GM12878 (cell line): ENCODE measurements around the gene SAMD1. TPM values are rescaled to one million over a fixed set of nuclear protein-coding genes. Genes with fewer than 3 reads are reported as not detected.

Source experiments
- ATAC-seq: fragments of 200-7000 bp; cut with Tn5 transposase; 3 replicates; pipeline ENCODE4 v1.9.1; 2020; ENCODE audit warnings: mild to moderate bottlenecking, moderate library complexity
- BruUV-seq: library from RNA; stranded (reverse); fragments of 400-500 nt; replicated peaks from 2 replicates; lab custom pipeline; 2021; lab: Mats Ljungman, UMichigan
- CTCF ChIA-PET: fragments of 300-600 bp; sonication (Branson Sonifier 250); formaldehyde crosslinking; extraction: SDS; loops from one replicate; lab custom pipeline; 2021; ENCODE audit warnings: inconsistent platforms; lab: Yijun Ruan, JAX
- POLR2A ChIA-PET: fragments of 350-600 bp; formaldehyde crosslinking; extraction: SDS; loops from one replicate; lab custom pipeline; 2021; ENCODE audit warnings: inconsistent platforms; lab: Charles Lee
- RAD21 ChIA-PET: fragments of 300-600 bp; sonication (Branson Sonifier 250); formaldehyde crosslinking; loops from one replicate; lab custom pipeline; 2023; ENCODE audit warnings: antibody characterized with exemption; ENCODE audit not compliant: unreplicated experiment; lab: Charles Lee
- SMC1A ChIA-PET: fragments of 300-600 bp; sonication (Branson Sonifier 250); formaldehyde crosslinking; loops from one replicate; lab custom pipeline; 2023; ENCODE audit not compliant: unreplicated experiment, uncharacterized antibody; lab: Charles Lee
- DNase-seq: peaks from one replicate; pipeline ENCODE4 v3.0.0-alpha.2; 2011; ENCODE audit warnings: low read depth, low spot score
- FAIRE-seq: peaks from 3 replicates; lab custom pipeline; 2011; peaks lifted over from hg19 to GRCh38; lab: Jason Lieb, UNC
- H2AFZ ChIP-seq: 2 replicates; pipeline ENCODE4 v1.6.0; 2011; ENCODE audit warnings: low read depth, low read length, control low read depth; ENCODE audit not compliant: control insufficient read depth
- H3K27ac ChIP-seq: 2 replicates; pipeline ENCODE4 v1.5.1; 2011; ENCODE audit warnings: control low read depth; ENCODE audit not compliant: control insufficient read depth, insufficient read depth
- H3K27me3 ChIP-seq, 2 experiments: replicated peaks in 1 of 2; 2 replicates each; pipeline versions ENCODE4 v1.6.0 to v1.6.1; 2011; ENCODE audit warnings: low read length in 1 of 2; ENCODE audit not compliant: control insufficient read depth in 2 of 2, insufficient read depth in 2 of 2
- H3K36me3 ChIP-seq, 2 experiments: 2 replicates each; pipeline ENCODE4 v1.5.1; 2011; ENCODE audit warnings: low read length in 1 of 2; ENCODE audit not compliant: control insufficient read depth in 2 of 2, insufficient read depth in 2 of 2
- H3K4me1 ChIP-seq: 2 replicates; pipeline ENCODE4 v1.6.1; 2011; ENCODE audit warnings: mild to moderate bottlenecking, low read length, moderate library complexity, mixed read lengths; ENCODE audit not compliant: control insufficient read depth, insufficient read depth
- H3K4me2 ChIP-seq: 2 replicates; pipeline ENCODE4 v1.6.0; 2011; ENCODE audit warnings: control low read depth; ENCODE audit not compliant: control insufficient read depth, insufficient read depth
- H3K4me3 ChIP-seq: fragments of 200-600 bp; sonication (generic); 2 replicates; pipeline ENCODE4 v1.5.1; 2016
- H3K79me2 ChIP-seq: 2 replicates; pipeline ENCODE4 v1.6.0; 2011; ENCODE audit warnings: low read length; ENCODE audit not compliant: control insufficient read depth, insufficient read depth
- H3K9ac ChIP-seq: 2 replicates; pipeline ENCODE4 v1.8.0; 2011; ENCODE audit warnings: low read length, control low read depth, mixed read lengths; ENCODE audit not compliant: control insufficient read depth, insufficient read depth
- H3K9me3 ChIP-seq: replicated peaks from 3 replicates; pipeline ENCODE4 v1.5.1; 2011; ENCODE audit warnings: mild to moderate bottlenecking, low read length; ENCODE audit not compliant: control insufficient read depth, insufficient read depth
- H4K20me1 ChIP-seq: 2 replicates; pipeline ENCODE4 v1.6.0; 2011; ENCODE audit not compliant: control insufficient read depth, insufficient read depth
- ATF2 ChIP-seq: IDR thresholded peaks from 2 replicates; pipeline ENCODE4 v1.6.1; 2012; ENCODE audit warnings: low read length, inconsistent platforms
- ATF7 ChIP-seq: fragments of 450-650 bp; IDR thresholded peaks from 2 replicates; pipeline ENCODE4 v1.6.1; 2016; ENCODE audit warnings: low read depth, mild to moderate bottlenecking
- BCLAF1 ChIP-seq: fragments of 450-650 bp; IDR thresholded peaks from 2 replicates; pipeline ENCODE4 v1.6.1; 2017; ENCODE audit warnings: antibody characterized with exemption, mild to moderate bottlenecking, moderate library complexity
- EZH2 ChIP-seq: IDR thresholded peaks from 2 replicates; pipeline ENCODE4 v1.6.1; 2012; ENCODE audit warnings: low read depth, mild to moderate bottlenecking, control low read depth, inconsistent platforms, low read length, borderline replicate concordance; ENCODE audit not compliant: control insufficient read depth
- IKZF2 ChIP-seq, 2 experiments: fragments of 450-650 bp; IDR thresholded peaks; 2 replicates each; pipeline ENCODE4 v1.6.1; 2017; ENCODE audit warnings: mild to moderate bottlenecking in 2 of 2, moderate library complexity in 2 of 2
- JUNB ChIP-seq: IDR thresholded peaks from 2 replicates; pipeline ENCODE4 v1.6.1; 2016; ENCODE audit warnings: antibody characterized with exemption, mild to moderate bottlenecking
- KDM1A ChIP-seq: fragments of 200-600 bp; sonication (generic); IDR thresholded peaks from 2 replicates; pipeline ENCODE4 v1.6.1; 2016; ENCODE audit warnings: borderline replicate concordance
- RUNX3 ChIP-seq: IDR thresholded peaks from 2 replicates; pipeline ENCODE4 v1.6.1; 2012; ENCODE audit warnings: low read length, inconsistent platforms
- SPI1 ChIP-seq: IDR thresholded peaks from 2 replicates; pipeline ENCODE4 v1.6.1; 2011; ENCODE audit warnings: low read depth, mild to moderate bottlenecking, low read length, moderate library complexity, borderline replicate concordance; ENCODE audit not compliant: insufficient read depth
- TCF7 ChIP-seq: IDR thresholded peaks from 2 replicates; pipeline ENCODE4 v1.6.1; 2014; ENCODE audit warnings: antibody characterized with exemption, borderline replicate concordance
- ZNF207 ChIP-seq: fragments of 450-650 bp; IDR thresholded peaks from 2 replicates; pipeline ENCODE4 v1.6.1; 2014; ENCODE audit warnings: antibody characterized with exemption, mild to moderate bottlenecking, borderline replicate concordance
- ZNF274 ChIP-seq: IDR thresholded peaks from one replicate; pipeline ENCODE4 v1.8.0; 2011; ENCODE audit not compliant: insufficient read length, insufficient read depth
- WGBS: methylation state at CpG from one replicate; pipeline ENCODE4 v1.1.6; 2016; ENCODE audit warnings: low lambda C conversion rate; ENCODE audit not compliant: insufficient replicate concordance, insufficient coverage; ENCODE audit errors: missing lambda C conversion rate; 5-methylcytosine and 5-hydroxymethylcytosine counted together
- in situ Hi-C: fragments of 300-500 bp; cut with MboI; formaldehyde crosslinking; loops from 9 replicates; pipeline ENCODE4 v1.14.3; 2018; ENCODE audit warnings: mixed read lengths
- intact Hi-C: fragments of 100-400 bp; cut with micrococcal nuclease; formaldehyde crosslinking; loops from one replicate; pipeline ENCODE4 v1.14.2; 2022; ENCODE audit not compliant: unreplicated experiment
- polyA plus RNA-seq, 11 experiments: library from polyadenylated mRNA; depleted of rRNA in 4 of 11; unstranded in 6 of 11; stranded (reverse) in 5 of 11; fragments of >200 nt; fragmentation: Nextera tagmentation in 4 of 11; fragmentation: Illumina TruSeq in 1 of 11; extraction: Ambion mirVana in 4 of 11; extraction: Trizol in 1 of 11; gene quantifications; 1 replicate in 1 of 11; 2 replicates in 10 of 11; pipeline versions ENCODE4 v1.2.1 to v1.2.3, GENCODE V29; 2011 to 2016; ENCODE audit warnings: inconsistent platforms in 2 of 11, missing spikeins in 2 of 11, low read depth in 1 of 11
- total RNA-seq, 4 experiments: library from RNA; depleted of rRNA in 3 of 4; stranded (reverse); fragments of >200 nt in 3 of 4; fragmentation: Illumina TruSeq in 1 of 4; extraction: Trizol in 1 of 4; gene quantifications; 2 replicates each; pipeline versions ENCODE4 v1.2.1 to v1.2.3, GENCODE V29; 2013 to 2021
- TF ChIP-seq, protein P1 (sequence below): fragments of 450-650 bp; conservative IDR thresholded peaks from 2 replicates; pipeline ENCODE4 v1.6.1; 2017; ENCODE audit warnings: mild to moderate bottlenecking, moderate library complexity
- TF ChIP-seq, protein P2 (sequence below): fragments of 450-650 bp; formaldehyde crosslinking; IDR thresholded peaks from 2 replicates; pipeline ENCODE4 v1.4.0; 2022; ENCODE audit warnings: mild to moderate bottlenecking, moderate library complexity
- TF ChIP-seq, protein P3 (sequence below): IDR thresholded peaks from 2 replicates; pipeline ENCODE4 v1.6.1; 2012; ENCODE audit warnings: low read depth, low read length, improper control_type of control experiment

The SAMD1 gene
- total and polyA plus RNA-seq, 10 of the 15 experiments (the other 5 are each of a cell fraction or from before 2014, with no cell fraction given), result 3.0 to 71.7 (median 19.3) TPM

DNA sequence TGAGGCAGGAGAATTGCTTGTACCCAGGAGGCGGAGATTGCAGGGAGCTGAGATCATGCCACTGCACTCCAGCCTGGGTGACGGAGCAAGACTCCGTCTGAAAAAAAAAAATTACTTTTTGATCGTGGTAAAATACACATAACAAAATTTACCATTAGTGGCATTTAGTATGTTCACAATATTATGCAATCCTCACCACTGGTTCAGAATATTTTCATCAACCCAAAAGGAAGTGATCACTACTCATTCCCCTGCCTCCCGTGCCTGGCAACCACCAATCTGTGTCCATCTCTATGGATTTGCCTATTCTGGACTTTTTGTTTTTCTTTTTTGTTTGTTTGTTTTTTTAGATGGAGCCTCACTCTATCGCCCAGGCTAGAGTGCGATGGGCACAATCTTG, 27.4 kb downstream of the SAMD1 start:
- Histone ChIP-seq H3K27me3 (peaks cover 0 to 4% of the 10 kb centered on the region in 2 experiments; a peak in 3 of 4 replicates), H3K79me2 (no peaks in the 10 kb centered on the region), H3K27ac (no peak overlapping the region), H3K9ac (no peak overlapping the region), H3K4me2 (no peak overlapping the region), H3K4me1 (no peaks in the 10 kb centered on the region), H4K20me1 (no peaks in the 10 kb centered on the region; the same call in 1 of the 2 replicates), H3K36me3 (no peaks in the 10 kb centered on the region), H3K9me3 (no peaks in the 10 kb centered on the region), H3K4me3 (no peak overlapping the region), H2AFZ (no peak overlapping the region)
- ChIA-PET SMC1A (no interaction called here), CTCF (interaction anchor here (1.3 kb wide), 1 partner anchor 9 kb away, joined by 3 read pairs; no protein-coding TSS in a partner anchor), RAD21 (no interaction called here), POLR2A (no interaction called here)
- in situ Hi-C loops, result loop anchor here (25.0 kb wide), 1 partner anchor 776 kb away; no protein-coding TSS in a partner anchor
- intact Hi-C loops, result no loop called here
- ATAC-seq, result no peak
- DNase-seq, result no peak
- BruUV-seq, result no TSS peak
- WGBS, result 44% methylated on average over 7 of the region's 7 CpGs
- FAIRE-seq, result no peak
- no peak for TF ChIP-seq ATF7
- TF ChIP-seq EZH2, result no peak
- TF ChIP-seq, protein P1, sequence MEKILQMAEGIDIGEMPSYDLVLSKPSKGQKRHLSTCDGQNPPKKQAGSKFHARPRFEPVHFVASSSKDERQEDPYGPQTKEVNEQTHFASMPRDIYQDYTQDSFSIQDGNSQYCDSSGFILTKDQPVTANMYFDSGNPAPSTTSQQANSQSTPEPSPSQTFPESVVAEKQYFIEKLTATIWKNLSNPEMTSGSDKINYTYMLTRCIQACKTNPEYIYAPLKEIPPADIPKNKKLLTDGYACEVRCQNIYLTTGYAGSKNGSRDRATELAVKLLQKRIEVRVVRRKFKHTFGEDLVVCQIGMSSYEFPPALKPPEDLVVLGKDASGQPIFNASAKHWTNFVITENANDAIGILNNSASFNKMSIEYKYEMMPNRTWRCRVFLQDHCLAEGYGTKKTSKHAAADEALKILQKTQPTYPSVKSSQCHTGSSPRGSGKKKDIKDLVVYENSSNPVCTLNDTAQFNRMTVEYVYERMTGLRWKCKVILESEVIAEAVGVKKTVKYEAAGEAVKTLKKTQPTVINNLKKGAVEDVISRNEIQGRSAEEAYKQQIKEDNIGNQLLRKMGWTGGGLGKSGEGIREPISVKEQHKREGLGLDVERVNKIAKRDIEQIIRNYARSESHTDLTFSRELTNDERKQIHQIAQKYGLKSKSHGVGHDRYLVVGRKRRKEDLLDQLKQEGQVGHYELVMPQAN, result no peak
- TF ChIP-seq JUNB, result no peak
- TF ChIP-seq, protein P2, sequence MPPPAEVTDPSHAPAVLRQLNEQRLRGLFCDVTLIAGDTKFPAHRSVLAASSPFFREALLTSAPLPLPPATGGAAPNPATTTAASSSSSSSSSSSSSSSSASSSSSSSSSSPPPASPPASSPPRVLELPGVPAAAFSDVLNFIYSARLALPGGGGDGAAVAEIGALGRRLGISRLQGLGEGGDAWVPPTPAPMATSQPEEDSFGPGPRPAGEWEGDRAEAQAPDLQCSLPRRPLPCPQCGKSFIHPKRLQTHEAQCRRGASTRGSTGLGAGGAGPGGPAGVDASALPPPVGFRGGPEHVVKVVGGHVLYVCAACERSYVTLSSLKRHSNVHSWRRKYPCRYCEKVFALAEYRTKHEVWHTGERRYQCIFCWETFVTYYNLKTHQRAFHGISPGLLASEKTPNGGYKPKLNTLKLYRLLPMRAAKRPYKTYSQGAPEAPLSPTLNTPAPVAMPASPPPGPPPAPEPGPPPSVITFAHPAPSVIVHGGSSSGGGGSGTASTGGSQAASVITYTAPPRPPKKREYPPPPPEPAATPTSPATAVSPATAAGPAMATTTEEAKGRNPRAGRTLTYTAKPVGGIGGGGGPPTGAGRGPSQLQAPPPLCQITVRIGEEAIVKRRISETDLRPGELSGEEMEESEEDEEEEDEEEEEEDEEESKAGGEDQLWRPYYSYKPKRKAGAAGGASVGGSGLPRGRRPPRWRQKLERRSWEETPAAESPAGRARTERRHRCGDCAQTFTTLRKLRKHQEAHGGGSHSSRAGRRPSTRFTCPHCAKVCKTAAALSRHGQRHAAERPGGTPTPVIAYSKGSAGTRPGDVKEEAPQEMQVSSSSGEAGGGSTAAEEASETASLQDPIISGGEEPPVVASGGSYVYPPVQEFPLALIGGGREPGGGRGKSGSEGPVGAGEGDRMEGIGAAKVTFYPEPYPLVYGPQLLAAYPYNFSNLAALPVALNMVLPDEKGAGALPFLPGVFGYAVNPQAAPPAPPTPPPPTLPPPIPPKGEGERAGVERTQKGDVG (CRISPR knock-in tag), result no peak
- TF ChIP-seq, protein P3, sequence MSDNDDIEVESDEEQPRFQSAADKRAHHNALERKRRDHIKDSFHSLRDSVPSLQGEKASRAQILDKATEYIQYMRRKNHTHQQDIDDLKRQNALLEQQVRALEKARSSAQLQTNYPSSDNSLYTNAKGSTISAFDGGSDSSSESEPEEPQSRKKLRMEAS, result no peak
- no peak for TF ChIP-seq KDM1A
- TF ChIP-seq IKZF2 (IDR thresholded peaks at IDR 0.05), result no peak
- no peak for TF ChIP-seq TCF7
- no peak for TF ChIP-seq RUNX3
- no peak for TF ChIP-seq ZNF274
- no peak for TF ChIP-seq ZNF207
- no peak for TF ChIP-seq ATF2
- TF ChIP-seq SPI1, result no peak
- no peak for TF ChIP-seq BCLAF1
